Measurements from ENCODE around the gene MCTP2. TPM values are rescaled to one million over a fixed set of nuclear protein-coding genes. Genes with fewer than 3 reads are reported as not detected.
"Not testable (repeated sequence)": the region's sequence is repeated elsewhere in the genome, so short reads cannot be mapped to it uniquely, and the experiment has no call there.

Gene MCTP2
- polyA plus RNA-seq, 3 donors, result 2.6 to 4.7 (median 3.8) TPM

GRCh38 chr15:94233441-94233840 is 2.1 kb downstream of the MCTP2 start:
- 38 to 56% (median 42%) methylated on average over 3 of the region's 3 CpGs for WGBS, 3 donors
- no peak overlapping the region for H3K27ac ChIP-seq (ENCODE audit: low read depth, low read length)

- 26 to 43% (median 31%) methylated on average over 3 of the region's 3 CpGs for WGBS, 3 donors
- no peak overlapping the region for H3K27ac ChIP-seq (ENCODE audit: low read depth, low read length)
Measured at GRCh38 chr15:94234300-94234699, 2.9 kb downstream of the MCTP2 start.

GRCh38 chr15:94235041-94235440 is 3.7 kb downstream of the MCTP2 start:
- 91 to 96% (median 92%) methylated on average over 14 of the region's 14 CpGs for WGBS, 3 donors
- no peak overlapping the region for H3K27ac ChIP-seq (ENCODE audit: low read depth, low read length)

GRCh38 chr15:94235646-94236045 is 4.3 kb downstream of the MCTP2 start:
- no peak overlapping the region for H3K27ac ChIP-seq (ENCODE audit: low read depth, low read length)
- WGBS, 3 donors, result 65 to 88% (median 68%) methylated on average over 6 of the region's 6 CpGs

- WGBS, 3 donors, result 79 to 85% (median 83%) methylated on average over 4 of the region's 4 CpGs
- no peak overlapping the region for H3K27ac ChIP-seq (ENCODE audit: low read depth, low read length)
Measured at GRCh38 chr15:94236608-94237007, 5.2 kb downstream of the MCTP2 start.

- no peak overlapping the region for H3K27ac ChIP-seq (ENCODE audit: low read depth, low read length)
- WGBS, 3 donors, result 84 to 88% (median 88%) methylated on average over 8 of the region's 8 CpGs
Measured at GRCh38 chr15:94237903-94238302, 6.5 kb downstream of the MCTP2 start.

- WGBS, 3 donors, result 55 to 93% (median 57%) methylated on average over 4 of the region's 4 CpGs
- no peak overlapping the region for H3K27ac ChIP-seq (ENCODE audit: low read depth, low read length)
Measured at GRCh38 chr15:94238539-94239118, 7.3 kb downstream of the MCTP2 start.

- H3K27ac ChIP-seq (ENCODE audit: low read depth, low read length), result no peak overlapping the region
- WGBS, 3 donors, result 17 to 51% (median 46%) methylated on average over 2 of the region's 2 CpGs
Measured at GRCh38 chr15:94239474-94239873, 8.1 kb downstream of the MCTP2 start.

GRCh38 chr15:94240480-94240879 is 9.1 kb downstream of the MCTP2 start:
- no peak overlapping the region for H3K27ac ChIP-seq (ENCODE audit: low read depth, low read length)
- 44 to 63% (median 47%) methylated on average over 2 of the region's 2 CpGs for WGBS, 3 donors

GRCh38 chr15:94242257-94242656 is 10.9 kb downstream of the MCTP2 start:
- WGBS, 3 donors, result 84 to 95% (median 85%) methylated on average over 2 of the region's 2 CpGs
- no peak overlapping the region for H3K27ac ChIP-seq (ENCODE audit: low read depth, low read length)

- 97 to 98% (median 98%) methylated on average over 33 of the region's 33 CpGs for WGBS, 3 donors
- H3K27ac ChIP-seq (ENCODE audit: low read depth, low read length), result not testable (repeated sequence)
Measured at GRCh38 chr15:94243003-94243402, 11.6 kb downstream of the MCTP2 start.

- no peak overlapping the region for H3K27ac ChIP-seq (ENCODE audit: low read depth, low read length)
- 97 to 98% (median 98%) methylated on average over 24 of the region's 24 CpGs for WGBS, 3 donors
Measured at GRCh38 chr15:94243418-94243817, 12.1 kb downstream of the MCTP2 start.

- WGBS, 3 donors, result 77 to 81% (median 80%) methylated on average over 4 of the region's 4 CpGs
- H3K27ac ChIP-seq (ENCODE audit: low read depth, low read length), result no peak overlapping the region
Measured at GRCh38 chr15:94246016-94246415, 14.7 kb downstream of the MCTP2 start.

- WGBS, 3 donors, result 44 to 87% (median 73%) methylated on average over 7 of the region's 7 CpGs
- no peak overlapping the region for H3K27ac ChIP-seq (ENCODE audit: low read depth, low read length)
Measured at GRCh38 chr15:94247789-94248638, 16.7 kb downstream of the MCTP2 start.

GRCh38 chr15:94250801-94251200 is 19.4 kb downstream of the MCTP2 start:
- 87 to 90% (median 90%) methylated on average over 2 of the region's 2 CpGs for WGBS, 3 donors
- no peak overlapping the region for H3K27ac ChIP-seq (ENCODE audit: low read depth, low read length)

- 50 to 83% (median 67%) methylated on average over 1 of the region's 1 CpG for WGBS, 3 donors
- no peak overlapping the region for H3K27ac ChIP-seq (ENCODE audit: low read depth, low read length)
Measured at GRCh38 chr15:94252223-94252766, 20.9 kb downstream of the MCTP2 start.

- no peak overlapping the region for H3K27ac ChIP-seq (ENCODE audit: low read depth, low read length)
- 53 to 67% (median 56%) methylated on average over 2 of the region's 2 CpGs for WGBS, 3 donors
Measured at GRCh38 chr15:94252906-94253491, 21.6 kb downstream of the MCTP2 start.

- H3K27ac ChIP-seq (ENCODE audit: low read depth, low read length), result no peak overlapping the region
- whole genome bisulfite sequencing, 3 donors, result 76 to 87% (median 77%) methylated on average over 3 of the region's 3 CpGs
Measured at GRCh38 chr15:94253742-94254141, 22.4 kb downstream of the MCTP2 start.

- WGBS, 3 donors, result 67 to 68% (median 68%) methylated on average over 4 of the region's 4 CpGs
Measured at GRCh38 chr15:94255540-94255939, 24.2 kb downstream of the MCTP2 start.

More at GRCh38 chr15:94255540-94255939, 24.2 kb downstream of the MCTP2 start:
- no peak overlapping the region for H3K27ac ChIP-seq (ENCODE audit: low read depth, low read length)
